ENCODE results near the gene LRRC8C.

DNA sequence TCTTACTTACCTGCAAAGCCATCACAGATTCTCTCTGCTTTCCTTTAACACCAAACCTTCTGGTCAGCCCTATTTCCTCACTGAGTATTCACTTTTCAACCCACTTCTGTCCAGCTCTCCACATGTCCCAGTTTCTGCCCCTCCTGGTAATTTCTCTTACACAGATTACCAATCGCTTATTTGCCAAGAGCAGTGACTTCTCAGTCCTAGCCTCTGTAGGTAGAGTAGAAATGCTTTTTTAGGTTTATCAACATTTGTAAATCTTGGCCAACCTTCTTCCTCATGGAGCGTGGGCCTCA lies 33.6 kb upstream of the LRRC8C start:
- TF ChIP-seq NFIC (IDR thresholded peaks at IDR 0.05; ENCODE audit: low read depth, low read length) (no peak), PRDM15 (CRISPR knock-in tag; IDR thresholded peaks at IDR 0.05) (no peak), BMI1 (IDR thresholded peaks at IDR 0.05; ENCODE audit: borderline replicate concordance) (no peak), SMAD1 (IDR thresholded peaks at IDR 0.05; ENCODE audit: low read depth, partially characterized antibody) (no peak), EP300 (IDR thresholded peaks at IDR 0.05; ENCODE audit: borderline replicate concordance in 1 of 2, control insufficient read depth in 1 of 2, low read depth in 2 of 2, low read length in 2 of 2) (no peak), KLF5 (IDR thresholded peaks at IDR 0.05; ENCODE audit: partially characterized antibody) (no peak), IRF4 (IDR thresholded peaks at IDR 0.05; ENCODE audit: low read depth, low read length) (no peak), LARP7 (IDR thresholded peaks at IDR 0.05) (no peak), MTA2 (IDR thresholded peaks at IDR 0.05; ENCODE audit: low read depth) (no peak), SREBF2 (IDR thresholded peaks at IDR 0.05; ENCODE audit: low read length) (no peak)
- TF ChIP-seq, protein P1, sequence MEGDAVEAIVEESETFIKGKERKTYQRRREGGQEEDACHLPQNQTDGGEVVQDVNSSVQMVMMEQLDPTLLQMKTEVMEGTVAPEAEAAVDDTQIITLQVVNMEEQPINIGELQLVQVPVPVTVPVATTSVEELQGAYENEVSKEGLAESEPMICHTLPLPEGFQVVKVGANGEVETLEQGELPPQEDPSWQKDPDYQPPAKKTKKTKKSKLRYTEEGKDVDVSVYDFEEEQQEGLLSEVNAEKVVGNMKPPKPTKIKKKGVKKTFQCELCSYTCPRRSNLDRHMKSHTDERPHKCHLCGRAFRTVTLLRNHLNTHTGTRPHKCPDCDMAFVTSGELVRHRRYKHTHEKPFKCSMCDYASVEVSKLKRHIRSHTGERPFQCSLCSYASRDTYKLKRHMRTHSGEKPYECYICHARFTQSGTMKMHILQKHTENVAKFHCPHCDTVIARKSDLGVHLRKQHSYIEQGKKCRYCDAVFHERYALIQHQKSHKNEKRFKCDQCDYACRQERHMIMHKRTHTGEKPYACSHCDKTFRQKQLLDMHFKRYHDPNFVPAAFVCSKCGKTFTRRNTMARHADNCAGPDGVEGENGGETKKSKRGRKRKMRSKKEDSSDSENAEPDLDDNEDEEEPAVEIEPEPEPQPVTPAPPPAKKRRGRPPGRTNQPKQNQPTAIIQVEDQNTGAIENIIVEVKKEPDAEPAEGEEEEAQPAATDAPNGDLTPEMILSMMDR (IDR thresholded peaks at IDR 0.05 in 2 of 3, conservative IDR thresholded peaks at IDR 0.05 in 1 of 3; ENCODE audit: control insufficient read depth in 2 of 3, extremely low read depth in 1 of 3, insufficient read depth in 1 of 3, low read depth in 3 of 3, low read length in 3 of 3), result no peak
